C4-2B (cell line): Measurements from ENCODE around the gene CEP72.

Source experiments
- CTCF ChIP-seq: fragments of 450-650 bp; conservative IDR thresholded peaks from 2 replicates; pipeline ENCODE4 v1.5.1; 2017; ENCODE audit warnings: mild to moderate bottlenecking
- ZFX ChIP-seq: fragments of 450-650 bp; IDR thresholded peaks from 2 replicates; pipeline ENCODE4 v1.6.1; 2017

DNA sequence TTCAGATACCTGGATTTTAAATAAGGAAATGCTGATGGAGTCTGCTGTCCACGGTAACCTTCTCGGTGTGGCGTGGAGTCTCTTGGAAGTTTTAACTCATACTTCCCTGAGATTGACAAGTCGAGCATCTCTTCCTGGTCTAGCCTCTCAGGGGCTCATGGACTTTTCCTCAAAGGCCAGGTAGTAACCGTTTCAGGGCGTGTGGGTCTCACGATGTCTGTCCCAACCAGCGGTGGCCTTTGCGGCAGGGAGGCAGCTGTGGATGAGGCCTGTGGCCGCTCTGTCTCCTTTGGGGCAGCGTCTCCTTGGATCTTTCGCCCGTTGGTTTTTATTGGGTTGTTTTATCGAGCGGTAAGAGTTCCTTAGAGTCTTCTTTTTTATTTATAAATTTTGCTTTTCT is 32.8 kb downstream of the CEP72 start:
- TF ChIP-seq CTCF (no peak), ZFX (no peak)
